LoVo (cell line): ENCODE measurements around the gene GID4.

Experiments used
- DNase-seq: peaks from one replicate; pipeline ENCODE4 v3.0.0-alpha.2; 2016; ENCODE audit warnings: low spot score

GID4 gene

GRCh38 chr17:18102640-18103039, 63.4 kb downstream of the GID4 start:
- no peak for DNase-seq

GRCh38 chr17:18105027-18105426, 65.8 kb downstream of the GID4 start:
- no peak for DNase-seq

- no peak for DNase-seq
These were observed 66.4 kb downstream of the GID4 start for GRCh38 chr17:18105595-18105994.

GRCh38 chr17:18106211-18106610, 67.0 kb downstream of the GID4 start:
- no peak for DNase-seq

GRCh38 chr17:18107061-18107790, 68.0 kb downstream of the GID4 start:
- DNase-seq: no peak

- DNase-seq: no peak
These were observed 68.8 kb downstream of the GID4 start for GRCh38 chr17:18107971-18108370.

GRCh38 chr17:18108401-18109312, 69.4 kb downstream of the GID4 start, which contains the start of gene MYO15A:
MYO15A (plus strand) TSS chr17:18108756; CDS start chr17:18118801, 10,045 bp downstream.
- no peak for DNase-seq

- no peak for DNase-seq
These were observed 70.8 kb downstream of the GID4 start for GRCh38 chr17:18109935-18110485.

- no peak for DNase-seq
These were observed 71.5 kb downstream of the GID4 start for GRCh38 chr17:18110636-18111145.

- DNase-seq: no peak
These were observed 72.2 kb downstream of the GID4 start for GRCh38 chr17:18111330-18111971.

- DNase-seq: no peak
These were observed 76.3 kb downstream of the GID4 start for GRCh38 chr17:18115517-18115916.

GRCh38 chr17:18116078-18116477, 76.9 kb downstream of the GID4 start:
- no peak for DNase-seq

- DNase-seq: no peak
These were observed 78.3 kb downstream of the GID4 start for GRCh38 chr17:18117533-18117932.
